HG03095 (cell line): ENCODE results near the gene PHRF1.
"Not testable (repeated sequence)": the region's sequence is repeated elsewhere in the genome, so short reads cannot be mapped to it uniquely, and the experiment has no call there.

Source experiments
- ATAC-seq: cut with Tn5 transposase; IDR thresholded peaks from one replicate; pipeline ENCODE4 v1.9.1; 2021; ENCODE audit warnings: moderate library complexity; ENCODE audit not compliant: unreplicated experiment

PHRF1 gene

GRCh38 chr11:573146-573759 lies 3.0 kb upstream of the PHRF1 start:
- ATAC-seq = no peak

GRCh38 chr11:574031-574570 lies 2.2 kb upstream of the PHRF1 start:
- not testable (repeated sequence) for ATAC-seq

GRCh38 chr11:574632-575312 lies 1.5 kb upstream of the PHRF1 start:
- no peak for ATAC-seq

GRCh38 chr11:575313-575995 lies 816 bp upstream of the PHRF1 start:
- ATAC-seq = peak; percentile 37

GRCh38 chr11:576811-577610 lies 741 bp downstream of the PHRF1 start:
- ATAC-seq = no peak

GRCh38 chr11:577611-577894 lies 1.3 kb downstream of the PHRF1 start:
- ATAC-seq = no peak

GRCh38 chr11:578276-579035 lies 2.2 kb downstream of the PHRF1 start:
- ATAC-seq = no peak

- ATAC-seq = no peak
Observed at GRCh38 chr11:579830-580601, 3.7 kb downstream of the PHRF1 start.

GRCh38 chr11:581342-581741 lies 5.1 kb downstream of the PHRF1 start:
- ATAC-seq = no peak

- no peak for ATAC-seq
Observed at GRCh38 chr11:581752-582151, 5.5 kb downstream of the PHRF1 start.

- no peak for ATAC-seq
Observed at GRCh38 chr11:584287-584686, 8.0 kb downstream of the PHRF1 start.

GRCh38 chr11:586376-587316 lies 10.4 kb downstream of the PHRF1 start:
- ATAC-seq = no peak

- no peak for ATAC-seq
Observed at GRCh38 chr11:587546-587945, 11.3 kb downstream of the PHRF1 start.

GRCh38 chr11:587978-588380 lies 11.7 kb downstream of the PHRF1 start:
- ATAC-seq = no peak

GRCh38 chr11:589798-590197 lies 13.5 kb downstream of the PHRF1 start:
- ATAC-seq = no peak

- no peak for ATAC-seq
Observed at GRCh38 chr11:590997-591396, 14.7 kb downstream of the PHRF1 start.

GRCh38 chr11:592501-592900 lies 16.2 kb downstream of the PHRF1 start:
- no peak for ATAC-seq

- ATAC-seq = no peak
Observed at GRCh38 chr11:592918-593317, 16.6 kb downstream of the PHRF1 start.

GRCh38 chr11:593347-593746 lies 17.1 kb downstream of the PHRF1 start:
- no peak for ATAC-seq
